ENCODE results near the gene ETV3L. TPM values are rescaled to one million over a fixed set of nuclear protein-coding genes. Genes with fewer than 3 reads are reported as not detected.

The ETV3L gene
- total and polyA plus RNA-seq, 3 donors from 2014 or later, result 0.16 TPM; not detected in 2

DNA sequence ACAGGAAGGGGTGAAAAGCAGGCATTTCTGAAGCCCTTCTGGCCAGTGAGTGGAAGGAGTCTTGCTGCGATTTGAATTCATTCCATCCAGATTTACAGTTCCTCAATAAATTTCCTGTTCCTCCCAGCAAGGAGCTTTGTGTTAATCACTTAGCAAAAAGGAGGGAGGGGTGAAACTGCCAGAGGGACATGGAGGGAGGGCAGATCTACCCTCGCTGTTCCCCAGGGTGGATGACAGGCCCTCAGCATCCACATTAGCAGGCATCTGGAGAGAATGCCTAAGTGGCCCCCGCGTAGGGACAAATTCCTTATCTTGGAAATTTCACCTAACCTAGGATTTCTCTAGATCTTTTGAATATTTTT is 37.4 kb upstream of the ETV3L start:
- H3K4me1 ChIP-seq, result peaks cover 15% of the 10 kb centered on the region
- no peak for DNase-seq
- H3K9me3 ChIP-seq, result no peaks in the 10 kb centered on the region
- H3K36me3 ChIP-seq (ENCODE audit: low read depth, missing control alignments), result no peaks in the 10 kb centered on the region
- TF ChIP-seq, protein P1, sequence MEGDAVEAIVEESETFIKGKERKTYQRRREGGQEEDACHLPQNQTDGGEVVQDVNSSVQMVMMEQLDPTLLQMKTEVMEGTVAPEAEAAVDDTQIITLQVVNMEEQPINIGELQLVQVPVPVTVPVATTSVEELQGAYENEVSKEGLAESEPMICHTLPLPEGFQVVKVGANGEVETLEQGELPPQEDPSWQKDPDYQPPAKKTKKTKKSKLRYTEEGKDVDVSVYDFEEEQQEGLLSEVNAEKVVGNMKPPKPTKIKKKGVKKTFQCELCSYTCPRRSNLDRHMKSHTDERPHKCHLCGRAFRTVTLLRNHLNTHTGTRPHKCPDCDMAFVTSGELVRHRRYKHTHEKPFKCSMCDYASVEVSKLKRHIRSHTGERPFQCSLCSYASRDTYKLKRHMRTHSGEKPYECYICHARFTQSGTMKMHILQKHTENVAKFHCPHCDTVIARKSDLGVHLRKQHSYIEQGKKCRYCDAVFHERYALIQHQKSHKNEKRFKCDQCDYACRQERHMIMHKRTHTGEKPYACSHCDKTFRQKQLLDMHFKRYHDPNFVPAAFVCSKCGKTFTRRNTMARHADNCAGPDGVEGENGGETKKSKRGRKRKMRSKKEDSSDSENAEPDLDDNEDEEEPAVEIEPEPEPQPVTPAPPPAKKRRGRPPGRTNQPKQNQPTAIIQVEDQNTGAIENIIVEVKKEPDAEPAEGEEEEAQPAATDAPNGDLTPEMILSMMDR (IDR thresholded peaks at IDR 0.05), result no peak
- no peak for TF ChIP-seq POLR2A (IDR thresholded peaks at IDR 0.05)
- 7 to 9% methylated on average over 4 of the region's 4 CpGs for WGBS, 2 donors
- H3K27ac ChIP-seq, result peak overlapping the region in 1 of 2 donors; percentile 99
- no peaks in the 10 kb centered on the region for H3K27me3 ChIP-seq
- peak overlapping the region; percentile 84 to 99 for H3K4me3 ChIP-seq
- intact Hi-C loops (cut with DNase I; ENCODE audit: low total_unique reads), result no loop called here

DNA sequence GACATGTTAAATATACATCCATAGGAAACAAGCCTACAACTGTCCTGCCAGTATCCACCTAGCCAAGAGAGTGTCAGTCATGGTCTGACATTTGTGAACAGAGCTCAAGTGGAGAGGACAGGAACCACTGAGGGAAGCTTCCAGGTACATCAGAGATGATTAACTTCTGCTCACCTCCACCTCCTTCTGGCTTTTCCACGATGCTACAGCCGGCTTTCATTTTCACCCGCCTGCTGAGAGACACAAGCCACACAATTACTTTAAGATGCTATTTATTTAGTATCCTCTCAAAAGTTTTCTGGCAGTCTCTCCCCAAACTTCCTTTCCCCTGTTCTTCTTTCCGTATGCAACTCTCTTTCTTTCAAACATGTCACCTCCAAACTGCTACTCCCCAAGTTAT is 36.5 kb upstream of the ETV3L start:
- TF ChIP-seq POLR2A (IDR thresholded peaks at IDR 0.05), result no peak
- TF ChIP-seq, protein P1 (IDR thresholded peaks at IDR 0.05), result no peak
- no peaks in the 10 kb centered on the region for H3K9me3 ChIP-seq
- H3K4me1 ChIP-seq, result peaks cover 15% of the 10 kb centered on the region

DNA sequence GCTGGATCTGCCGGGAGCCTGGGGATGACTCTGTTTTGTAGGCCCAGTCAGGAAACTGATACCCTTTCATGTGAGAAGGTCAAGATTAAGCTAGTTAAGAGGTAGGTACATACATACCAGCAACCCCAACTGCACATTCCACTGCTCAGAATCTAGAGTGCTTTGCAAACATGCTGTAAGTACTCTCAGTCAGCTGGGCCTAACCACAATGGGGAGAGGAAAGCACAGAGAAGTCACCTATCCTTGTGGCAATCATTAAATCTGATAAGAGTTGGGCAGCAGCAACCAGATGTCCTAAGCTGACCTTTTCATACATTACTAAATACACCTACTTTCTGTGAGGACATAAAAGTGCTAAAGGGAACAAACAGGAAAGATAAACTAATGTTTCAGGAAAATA is 36.0 kb upstream of the ETV3L start:
- TF ChIP-seq, protein P1 (IDR thresholded peaks at IDR 0.05), result no peak
- Histone ChIP-seq H3K4me1 (peaks cover 15% of the 10 kb centered on the region), H3K27ac (no peak overlapping the region), H3K4me3 (no peak overlapping the region), H3K9me3 (no peaks in the 10 kb centered on the region), H3K27me3 (no peaks in the 10 kb centered on the region), H3K36me3 (ENCODE audit: low read depth, missing control alignments) (no peaks in the 10 kb centered on the region)
- intact Hi-C loops (cut with DNase I; ENCODE audit: low total_unique reads), result no loop called here
- whole genome bisulfite sequencing, 2 donors, result 40 to 76% methylated on average over 1 of the region's 1 CpG
- DNase-seq, result no peak

More for the DNA sequence above, 36.5 kb upstream of the ETV3L start:
- Histone ChIP-seq H3K4me3 (no peak overlapping the region), H3K36me3 (ENCODE audit: low read depth, missing control alignments) (no peaks in the 10 kb centered on the region), H3K27me3 (no peaks in the 10 kb centered on the region), H3K27ac (no peak overlapping the region)
- intact Hi-C loops (cut with DNase I; ENCODE audit: low total_unique reads), result no loop called here
- 58 to 59% methylated on average over 4 of the region's 4 CpGs for WGBS, 2 donors
- DNase-seq, result no peak

DNA sequence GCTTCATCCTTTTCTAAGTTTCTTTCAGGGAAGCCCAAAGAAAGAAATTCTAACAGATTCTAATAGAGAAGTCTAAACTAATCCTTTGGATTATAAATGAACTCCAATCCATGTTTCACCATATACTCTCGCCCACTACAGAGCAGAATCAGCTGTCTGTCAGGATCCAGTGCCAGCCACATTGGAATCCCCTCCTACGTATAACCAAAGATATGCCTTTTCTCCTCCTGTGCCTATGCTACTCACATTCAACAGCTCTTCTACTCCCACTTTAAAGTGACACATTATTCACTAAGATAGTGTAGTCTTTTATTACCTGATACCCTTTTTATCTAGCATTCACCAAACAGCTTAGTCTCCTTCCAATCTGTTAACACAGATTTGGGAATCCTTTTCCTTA is 35.5 kb upstream of the ETV3L start:
- intact Hi-C loops (cut with DNase I; ENCODE audit: low total_unique reads), result no loop called here
- peaks cover 15% of the 10 kb centered on the region for H3K4me1 ChIP-seq
- H3K9me3 ChIP-seq, result no peaks in the 10 kb centered on the region
- H3K27me3 ChIP-seq, result no peaks in the 10 kb centered on the region
- no peaks in the 10 kb centered on the region for H3K36me3 ChIP-seq (ENCODE audit: low read depth, missing control alignments)
- WGBS, 2 donors, result 66 to 88% methylated on average over 2 of the region's 2 CpGs
- H3K4me3 ChIP-seq, result no peak overlapping the region
- no peak for DNase-seq
- no peak overlapping the region for H3K27ac ChIP-seq
- TF ChIP-seq, protein P1 (IDR thresholded peaks at IDR 0.05), result no peak
- TF ChIP-seq POLR2A (IDR thresholded peaks at IDR 0.05), result no peak

DNA sequence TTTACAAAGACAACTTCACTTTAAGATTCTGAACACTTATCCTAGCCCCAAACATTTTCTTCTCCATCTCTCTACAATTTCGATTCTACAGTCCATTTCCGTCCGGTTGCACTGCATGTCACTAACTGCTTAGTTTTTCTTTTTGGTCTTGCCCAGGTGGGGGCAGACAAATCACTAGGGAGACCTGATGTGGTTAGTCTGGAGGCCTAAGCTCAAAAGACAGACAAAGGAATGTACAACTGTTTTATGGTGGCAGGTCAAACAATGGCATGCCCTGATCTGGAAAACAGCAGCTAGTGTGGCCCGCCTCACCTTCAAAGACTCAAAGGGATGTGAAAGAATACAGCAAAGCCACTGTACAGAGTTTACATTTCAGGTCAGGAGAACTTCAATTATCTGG is 34.8 kb upstream of the ETV3L start:
- WGBS, 2 donors, result 92 to 96% methylated on average over 4 of the region's 4 CpGs
- no peak for DNase-seq
- intact Hi-C loops (cut with DNase I; ENCODE audit: low total_unique reads), result no loop called here
- no peaks in the 10 kb centered on the region for H3K27me3 ChIP-seq
- TF ChIP-seq, protein P1 (IDR thresholded peaks at IDR 0.05), result no peak
- TF ChIP-seq POLR2A (IDR thresholded peaks at IDR 0.05), result no peak
- H3K36me3 ChIP-seq (ENCODE audit: low read depth, missing control alignments), result no peaks in the 10 kb centered on the region
- H3K4me1 ChIP-seq, result peaks cover 15% of the 10 kb centered on the region
- no peak overlapping the region for H3K4me3 ChIP-seq
- H3K9me3 ChIP-seq, result no peaks in the 10 kb centered on the region
- no peak overlapping the region for H3K27ac ChIP-seq

Measured in testis (tissue), 3 donors.